ENCODE results near the gene CTAGE6. TPM values are rescaled to one million over a fixed set of nuclear protein-coding genes. Genes with fewer than 3 reads are reported as not detected.
"Not testable (repeated sequence)": the region's sequence is repeated elsewhere in the genome, so short reads cannot be mapped to it uniquely, and the experiment has no call there.

Gene CTAGE6
- total RNA-seq (1 to 10 TPM in 1 of 2 donors, under 1 TPM in 1; 0.36 to 1.2 TPM), polyA plus RNA-seq (under 1 TPM in 1 of 2 donors, not detected in 1; 0.15 TPM)
- long read RNA-seq, donor 1, partial matches to known transcripts = 0 of 1 reads
- long read RNA-seq, donor 1, other reads (novel, unspliced or antisense) = 0 of 1 reads
- long read RNA-seq, donor 2 = 0 reads

GRCh38 chr7:143757596-143757995, at the start of gene CTAGE6:
TSS of gene CTAGE6 (minus strand) at chr7:143757696. CDS start at chr7:143757658, 38 bp downstream.
- intact Hi-C loops (cut with DNase I); H3K27ac ChIP-seq (ENCODE audit: low read depth in 1 of 2, low read length in 2 of 2); H3K4me1 ChIP-seq (ENCODE audit: control insufficient read depth in 1 of 2, insufficient read depth in 2 of 2, low read length in 2 of 2); H3K27me3 ChIP-seq (ENCODE audit: control insufficient read depth in 1 of 2, insufficient read depth in 2 of 2, low read length in 1 of 2); DNase-seq; ATAC-seq (ENCODE audit: low FRiP score); H3K4me3 ChIP-seq (ENCODE audit: low read length in 2 of 2); H3K9me3 ChIP-seq (ENCODE audit: control insufficient read depth, low read length); H3K36me3 ChIP-seq (ENCODE audit: control insufficient read depth in 1 of 2, insufficient read depth in 2 of 2, low read length in 1 of 2): not testable (repeated sequence)
- no CpG with 5 or more reads among the region's 19 CpGs for WGBS, 2 donors

DNA sequence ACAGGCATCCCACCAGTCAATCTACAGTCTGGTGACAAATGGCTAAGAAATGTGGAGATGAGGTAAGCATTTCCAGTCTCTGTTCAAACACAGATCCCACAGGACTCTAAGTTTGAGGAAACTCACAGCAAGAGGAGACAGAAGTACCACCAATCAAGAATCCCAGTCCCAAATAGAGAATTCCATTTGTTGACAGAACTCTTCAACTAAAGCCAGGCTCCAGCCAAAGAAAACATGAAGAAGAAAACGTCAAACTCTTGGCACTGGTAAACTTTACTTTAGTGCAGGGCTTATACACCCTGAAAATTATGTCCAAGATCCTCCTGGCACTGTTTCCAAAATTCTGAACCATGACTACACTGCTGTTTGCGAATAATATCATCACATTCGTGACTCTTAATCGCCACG, 49.2 kb upstream of the CTAGE6 start:
- DNase-seq; H3K36me3 ChIP-seq (ENCODE audit: control insufficient read depth in 1 of 2, insufficient read depth in 2 of 2, low read length in 1 of 2); H3K4me1 ChIP-seq (ENCODE audit: control insufficient read depth in 1 of 2, insufficient read depth in 2 of 2, low read length in 2 of 2); H3K9me3 ChIP-seq (ENCODE audit: control insufficient read depth, low read length); intact Hi-C loops (cut with DNase I); H3K27ac ChIP-seq (ENCODE audit: low read depth in 1 of 2, low read length in 2 of 2); H3K27me3 ChIP-seq (ENCODE audit: control insufficient read depth in 1 of 2, insufficient read depth in 2 of 2, low read length in 1 of 2); H3K4me3 ChIP-seq (ENCODE audit: low read length in 2 of 2): not testable (repeated sequence)
- no CpG with 5 or more reads among the region's 5 CpGs for WGBS, 2 donors
- ATAC-seq (ENCODE audit: low FRiP score) = peak; percentile 89

- 68% methylated on average over 1 of the region's 2 CpGs; no CpG with 5 or more reads in 1 of the 2 donors for WGBS, 2 donors
- ATAC-seq (ENCODE audit: low FRiP score); H3K9me3 ChIP-seq (ENCODE audit: control insufficient read depth, low read length); intact Hi-C loops (cut with DNase I); H3K4me3 ChIP-seq (ENCODE audit: low read length in 2 of 2); H3K36me3 ChIP-seq (ENCODE audit: control insufficient read depth in 1 of 2, insufficient read depth in 2 of 2, low read length in 1 of 2); H3K27ac ChIP-seq (ENCODE audit: low read depth in 1 of 2, low read length in 2 of 2); H3K4me1 ChIP-seq (ENCODE audit: control insufficient read depth in 1 of 2, insufficient read depth in 2 of 2, low read length in 2 of 2); DNase-seq; H3K27me3 ChIP-seq (ENCODE audit: control insufficient read depth in 1 of 2, insufficient read depth in 2 of 2, low read length in 1 of 2): not testable (repeated sequence)
These were observed 40.4 kb upstream of the CTAGE6 start for GRCh38 chr7:143797896-143798290.

- H3K36me3 ChIP-seq (ENCODE audit: control insufficient read depth in 1 of 2, insufficient read depth in 2 of 2, low read length in 1 of 2); intact Hi-C loops (cut with DNase I); H3K4me3 ChIP-seq (ENCODE audit: low read length in 2 of 2); H3K9me3 ChIP-seq (ENCODE audit: control insufficient read depth, low read length); H3K27ac ChIP-seq (ENCODE audit: low read depth in 1 of 2, low read length in 2 of 2); H3K4me1 ChIP-seq (ENCODE audit: control insufficient read depth in 1 of 2, insufficient read depth in 2 of 2, low read length in 2 of 2); H3K27me3 ChIP-seq (ENCODE audit: control insufficient read depth in 1 of 2, insufficient read depth in 2 of 2, low read length in 1 of 2): not testable (repeated sequence)
- 76 to 85% methylated on average over 1 of the region's 6 CpGs for WGBS, 2 donors
- DNase-seq (peak; percentile 44 to 49), ATAC-seq (ENCODE audit: low FRiP score) (peak; percentile 79)
These were observed 39.8 kb upstream of the CTAGE6 start for GRCh38 chr7:143797119-143797895.

DNA sequence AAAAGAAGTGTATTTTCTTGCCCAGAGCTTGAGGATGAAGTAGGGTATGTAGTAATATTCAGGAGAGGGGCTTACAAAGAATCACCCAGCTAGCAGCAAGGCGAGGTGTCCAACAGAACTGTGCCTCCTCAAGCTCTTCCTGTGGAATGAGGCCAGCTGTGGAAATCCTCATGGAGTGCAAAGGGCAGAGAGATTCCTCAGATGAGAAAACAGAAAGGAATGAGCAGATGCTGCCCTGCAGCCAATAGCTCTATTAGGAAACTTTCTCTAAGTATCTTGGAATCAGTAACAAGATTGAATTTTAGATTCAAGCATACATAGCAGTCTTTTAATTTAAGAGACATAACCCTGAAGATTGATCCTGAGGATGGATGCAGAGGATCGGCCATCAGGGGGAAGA, 38.2 kb upstream of the CTAGE6 start:
- H3K4me1 ChIP-seq (ENCODE audit: control insufficient read depth in 1 of 2, insufficient read depth in 2 of 2, low read length in 2 of 2); intact Hi-C loops (cut with DNase I); H3K9me3 ChIP-seq (ENCODE audit: control insufficient read depth, low read length); DNase-seq; H3K27ac ChIP-seq (ENCODE audit: low read depth in 1 of 2, low read length in 2 of 2); H3K27me3 ChIP-seq (ENCODE audit: control insufficient read depth in 1 of 2, insufficient read depth in 2 of 2, low read length in 1 of 2); H3K4me3 ChIP-seq (ENCODE audit: low read length in 2 of 2); H3K36me3 ChIP-seq (ENCODE audit: control insufficient read depth in 1 of 2, insufficient read depth in 2 of 2, low read length in 1 of 2): not testable (repeated sequence)
- ATAC-seq (ENCODE audit: low FRiP score) = peak; percentile 56
- no CpG with 5 or more reads among the region's 2 CpGs for WGBS, 2 donors

GRCh38 chr7:143792633-143793032, 35.1 kb upstream of the CTAGE6 start:
- H3K9me3 ChIP-seq (ENCODE audit: control insufficient read depth, low read length); H3K27me3 ChIP-seq (ENCODE audit: control insufficient read depth in 1 of 2, insufficient read depth in 2 of 2, low read length in 1 of 2); H3K4me3 ChIP-seq (ENCODE audit: low read length in 2 of 2); H3K36me3 ChIP-seq (ENCODE audit: control insufficient read depth in 1 of 2, insufficient read depth in 2 of 2, low read length in 1 of 2); ATAC-seq (ENCODE audit: low FRiP score); intact Hi-C loops (cut with DNase I); DNase-seq; H3K27ac ChIP-seq (ENCODE audit: low read depth in 1 of 2, low read length in 2 of 2); H3K4me1 ChIP-seq (ENCODE audit: control insufficient read depth in 1 of 2, insufficient read depth in 2 of 2, low read length in 2 of 2): not testable (repeated sequence)
- WGBS, 2 donors = 95 to 97% methylated on average over 2 of the region's 2 CpGs

GRCh38 chr7:143785415-143786182, 28.1 kb upstream of the CTAGE6 start:
- intact Hi-C loops (cut with DNase I); H3K4me3 ChIP-seq (ENCODE audit: low read length in 2 of 2); DNase-seq; ATAC-seq (ENCODE audit: low FRiP score); H3K27ac ChIP-seq (ENCODE audit: low read depth in 1 of 2, low read length in 2 of 2); H3K27me3 ChIP-seq (ENCODE audit: control insufficient read depth in 1 of 2, insufficient read depth in 2 of 2, low read length in 1 of 2); H3K36me3 ChIP-seq (ENCODE audit: control insufficient read depth in 1 of 2, insufficient read depth in 2 of 2, low read length in 1 of 2); H3K9me3 ChIP-seq (ENCODE audit: control insufficient read depth, low read length); H3K4me1 ChIP-seq (ENCODE audit: control insufficient read depth in 1 of 2, insufficient read depth in 2 of 2, low read length in 2 of 2): not testable (repeated sequence)
- WGBS, 2 donors = no CpG with 5 or more reads among the region's 7 CpGs

GRCh38 chr7:143779591-143779990, 22.1 kb upstream of the CTAGE6 start:
- H3K27ac ChIP-seq (ENCODE audit: low read depth in 1 of 2, low read length in 2 of 2); H3K9me3 ChIP-seq (ENCODE audit: control insufficient read depth, low read length); H3K4me1 ChIP-seq (ENCODE audit: control insufficient read depth in 1 of 2, insufficient read depth in 2 of 2, low read length in 2 of 2); DNase-seq; H3K36me3 ChIP-seq (ENCODE audit: control insufficient read depth in 1 of 2, insufficient read depth in 2 of 2, low read length in 1 of 2); H3K27me3 ChIP-seq (ENCODE audit: control insufficient read depth in 1 of 2, insufficient read depth in 2 of 2, low read length in 1 of 2); H3K4me3 ChIP-seq (ENCODE audit: low read length in 2 of 2); intact Hi-C loops (cut with DNase I); ATAC-seq (ENCODE audit: low FRiP score): not testable (repeated sequence)
- 90 to 100% methylated on average over 1 to 2 of the region's 2 CpGs for WGBS, 2 donors

Measured in aorta (tissue), 5 donors.